A549 (cell line): ENCODE data around the gene ARFIP1. TPM values are rescaled to one million over a fixed set of nuclear protein-coding genes. Genes with fewer than 3 reads are reported as not detected.

Source experiments
- ATAC-seq, 2 experiments: fragments of 200-7000 bp in 1 of 2; fragments of >200 bp in 1 of 2; cut with Nextera tagmentation in 1 of 2; cut with Tn5 transposase in 1 of 2; 3 replicates each; pipeline versions ENCODE4 v1.8.0 to v1.9.1; 2018 to 2020; ENCODE audit warnings: mild to moderate bottlenecking in 1 of 2, moderate library complexity in 1 of 2
- CTCF ChIA-PET: fragments of 300-600 bp; sonication (Branson Sonifier 250); formaldehyde crosslinking; extraction: SDS; loops from one replicate; lab custom pipeline; 2021; ENCODE audit warnings: antibody characterized with exemption, inconsistent platforms; lab: Yijun Ruan, JAX
- POLR2A ChIA-PET: fragments of 350-600 bp; formaldehyde crosslinking; extraction: SDS; loops from one replicate; lab custom pipeline; 2021; ENCODE audit warnings: antibody characterized with exemption, inconsistent platforms; lab: Yijun Ruan, JAX
- DNase-seq, 2 experiments: peaks; one replicate each; pipeline versions ENCODE4 v3.0.0 to v3.0.0-alpha.2; 2011 to 2016; ENCODE audit warnings: low read depth in 1 of 2, low spot score in 1 of 2
- FAIRE-seq: peaks from 2 replicates; lab custom pipeline; 2011; peaks lifted over from hg19 to GRCh38; lab: Jason Lieb, UNC
- H3K27ac ChIP-seq, 2 experiments: fragments of >200 bp; sonication (Bioruptor Twin); formaldehyde crosslinking; 3 replicates each; pipeline ENCODE4 v1.5.1; 2016 to 2017
- H3K4me1 ChIP-seq: fragments of >200 bp; sonication (Bioruptor Twin); formaldehyde crosslinking; 3 replicates; pipeline ENCODE4 v1.6.1; 2016
- H3K4me2 ChIP-seq: fragments of >200 bp; sonication (Bioruptor Twin); formaldehyde crosslinking; 3 replicates; pipeline ENCODE4 v1.6.1; 2016
- H3K4me3 ChIP-seq: fragments of >200 bp; sonication (Bioruptor Twin); formaldehyde crosslinking; 3 replicates; pipeline ENCODE4 v1.5.1; 2016
- H3K9me3 ChIP-seq: fragments of >200 bp; sonication (Bioruptor Twin); formaldehyde crosslinking; 3 replicates; pipeline ENCODE4 v1.6.1; 2016
- ATOH8 ChIP-seq: fragments of 250-450 bp; sonication (Bioruptor Pico); IDR thresholded peaks from 2 replicates; pipeline ENCODE4 v1.5.0; 2020; ENCODE audit warnings: low read depth, mild to moderate bottlenecking, moderate library complexity
- BHLHE40 ChIP-seq: IDR thresholded peaks from 2 replicates; pipeline ENCODE4 v1.6.1; 2012; ENCODE audit warnings: low read depth, low read length, inconsistent platforms
- CTCF ChIP-seq: fragments of >200 bp; sonication (Bioruptor Twin); formaldehyde crosslinking; IDR thresholded peaks from 3 replicates; pipeline ENCODE4 v1.5.1; 2016
- ELK1 ChIP-seq: fragments of 150-350 bp; IDR thresholded peaks from 2 replicates; pipeline ENCODE4 v1.6.1; 2014; ENCODE audit warnings: low read depth, mild to moderate bottlenecking, low read length
- FOSB ChIP-seq: fragments of 250-450 bp; sonication (Bioruptor Pico); IDR thresholded peaks from 2 replicates; pipeline ENCODE4 v1.5.0; 2020; ENCODE audit warnings: mild to moderate bottlenecking, moderate library complexity
- FOSL2 ChIP-seq, 2 experiments: fragments of 450-650 bp in 1 of 2; fragments of >200 bp in 1 of 2; sonication (Bioruptor Twin) in 1 of 2; formaldehyde crosslinking; IDR thresholded peaks; 2 replicates each; pipeline versions ENCODE4 v1.5.0 to v1.6.1; 2016 to 2020; ENCODE audit warnings: mild to moderate bottlenecking in 1 of 2, moderate library complexity in 1 of 2
- FOXS1 ChIP-seq: fragments of 250-450 bp; sonication (Bioruptor Pico); IDR thresholded peaks from 2 replicates; pipeline ENCODE4 v1.5.0; 2020; ENCODE audit warnings: mild to moderate bottlenecking, moderate library complexity
- GATA3 ChIP-seq: IDR thresholded peaks from 2 replicates; pipeline ENCODE4 v1.6.1; 2012; ENCODE audit warnings: borderline replicate concordance
- HDAC2 ChIP-seq: fragments of 200-600 bp; sonication (generic); IDR thresholded peaks from 2 replicates; pipeline ENCODE4 v1.6.1; 2016
- HES2 ChIP-seq: fragments of >200 bp; sonication (Bioruptor Twin); formaldehyde crosslinking; IDR thresholded peaks from 2 replicates; pipeline ENCODE4 v1.6.1; 2016
- HEYL ChIP-seq: fragments of 250-450 bp; sonication (Bioruptor Pico); IDR thresholded peaks from 2 replicates; pipeline ENCODE4 v1.8.0; 2021; ENCODE audit warnings: mild to moderate bottlenecking, moderate library complexity
- HOXA7 ChIP-seq: fragments of 250-450 bp; sonication (Bioruptor Pico); IDR thresholded peaks from 2 replicates; pipeline ENCODE4 v1.5.0; 2020; ENCODE audit warnings: mild to moderate bottlenecking, moderate library complexity
- HOXB13 ChIP-seq: fragments of 250-450 bp; sonication (Bioruptor Pico); IDR thresholded peaks from 2 replicates; pipeline ENCODE4 v1.5.0; 2020; ENCODE audit warnings: low read depth, mild to moderate bottlenecking, moderate library complexity
- HOXB5 ChIP-seq: fragments of 250-450 bp; sonication (Bioruptor Pico); IDR thresholded peaks from 2 replicates; pipeline ENCODE4 v1.5.0; 2020; ENCODE audit warnings: mild to moderate bottlenecking, moderate library complexity
- JUN ChIP-seq, 2 experiments: fragments of >200 bp; sonication (Bioruptor Twin); formaldehyde crosslinking; IDR thresholded peaks; 2 replicates in 1 of 2; 3 replicates in 1 of 2; pipeline ENCODE4 v1.6.1; 2016 to 2017
- KDM1A ChIP-seq: fragments of 200-600 bp; sonication (generic); IDR thresholded peaks from 2 replicates; pipeline ENCODE4 v1.6.1; 2016; ENCODE audit warnings: low read depth, mild to moderate bottlenecking
- MAX ChIP-seq: IDR thresholded peaks from 2 replicates; pipeline ENCODE4 v1.6.1; 2012
- MAZ ChIP-seq: fragments of 150-350 bp; IDR thresholded peaks from 2 replicates; pipeline ENCODE4 v1.6.1; 2014; ENCODE audit warnings: antibody characterized with exemption, low read depth, low read length, borderline replicate concordance
- MYC ChIP-seq: IDR thresholded peaks from 2 replicates; pipeline ENCODE4 v1.6.1; 2012; ENCODE audit warnings: mild to moderate bottlenecking, inconsistent platforms, low read length, improper control_type of control experiment, borderline replicate concordance
- RARB ChIP-seq: fragments of 250-450 bp; sonication (Bioruptor Pico); IDR thresholded peaks from 2 replicates; pipeline ENCODE4 v1.8.0; 2021; ENCODE audit warnings: mild to moderate bottlenecking, moderate library complexity
- ZFP36 ChIP-seq: fragments of 450-650 bp; IDR thresholded peaks from 2 replicates; pipeline ENCODE4 v1.6.1; 2014; ENCODE audit warnings: borderline replicate concordance; ENCODE audit not compliant: partially characterized antibody
- ZNF302 ChIP-seq: fragments of 250-450 bp; sonication (Bioruptor Pico); IDR thresholded peaks from 2 replicates; pipeline ENCODE4 v1.9.0; 2021; ENCODE audit warnings: inconsistent platforms, mild to moderate bottlenecking, moderate library complexity
- WGBS: methylation state at CpG from one replicate; pipeline ENCODE4 v1.1.6; 2017; ENCODE audit errors: missing lambda C conversion rate; 5-methylcytosine and 5-hydroxymethylcytosine counted together
- polyA plus RNA-seq, 4 experiments: library from polyadenylated mRNA; depleted of rRNA in 3 of 4; stranded (reverse); fragments of >200 nt; fragmentation: RNase III in 1 of 4; extraction: RNeasy Plus Mini Kit Qiagen cat#74134 plus additional on column Dnase treatment in 1 of 4; gene quantifications; 2 replicates in 3 of 4; 3 replicates in 1 of 4; pipeline ENCODE4 v1.2.3, GENCODE V29; 2011 to 2017

The ARFIP1 gene
- polyA plus RNA-seq, 2 of the 4 experiments (the other 2 are of a cell fraction) = 17.1 to 39.2 TPM

GRCh38 chr4:152960082-152960481 is 180.3 kb downstream of the ARFIP1 start:
- H3K4me2 ChIP-seq = no peak overlapping the region
- no peak overlapping the region for H3K27ac ChIP-seq
- H3K4me1 ChIP-seq = peaks cover 19% of the 10 kb centered on the region
- no peak for DNase-seq
- H3K4me3 ChIP-seq = no peak overlapping the region
- TF ChIP-seq KDM1A = no peak
- TF ChIP-seq BHLHE40 = no peak
- no peak for TF ChIP-seq MAZ
- no peak for TF ChIP-seq FOSL2 (IDR thresholded peaks at IDR 0.05)
- TF ChIP-seq FOSL2 (CRISPR knock-in tag; IDR thresholded peaks at IDR 0.05) = no peak
- TF ChIP-seq HOXB13 (CRISPR knock-in tag) = no peak
- no peak for TF ChIP-seq HDAC2
- TF ChIP-seq FOSB = no peak
- no peak for TF ChIP-seq RARB (CRISPR knock-in tag)
- no peak for TF ChIP-seq ELK1
- TF ChIP-seq FOXS1 = no peak
- no peak for TF ChIP-seq MAX
- no peak for TF ChIP-seq JUN (IDR thresholded peaks at IDR 0.05)
- TF ChIP-seq HOXB5 (CRISPR knock-in tag) = no peak
- no peak for TF ChIP-seq ZNF302 (CRISPR knock-in tag)
- no peak for TF ChIP-seq CTCF
- TF ChIP-seq ATOH8 = no peak
- TF ChIP-seq GATA3 = no peak
- no peak for TF ChIP-seq ZFP36
- no peak for TF ChIP-seq HES2
- TF ChIP-seq, all 56 proteins: peak for 0
- no peak for FAIRE-seq
- CTCF ChIA-PET = no interaction called here
- WGBS = 88% methylated on average over 3 of the region's 3 CpGs
- no peaks in the 10 kb centered on the region for H3K9me3 ChIP-seq
- ATAC-seq = no peak
- POLR2A ChIA-PET = no interaction called here

GRCh38 chr4:152961014-152961772 is 181.4 kb downstream of the ARFIP1 start:
- Histone ChIP-seq H3K4me3 (no peak overlapping the region), H3K9me3 (no peaks in the 10 kb centered on the region), H3K27ac (no peak overlapping the region), H3K4me1 (peaks cover 17% of the 10 kb centered on the region), H3K4me2 (no peak overlapping the region)
- TF ChIP-seq HOXA7 (CRISPR knock-in tag) = no peak
- no peak for TF ChIP-seq MYC
- no peak for TF ChIP-seq HEYL (CRISPR knock-in tag)
- no peak for TF ChIP-seq CTCF
- no peak for TF ChIP-seq ZFP36
- POLR2A ChIA-PET = no interaction called here
- CTCF ChIA-PET = interaction anchor here (0.8 kb wide), 1 partner anchor 122 kb away, joined by 3 read pairs; no protein-coding TSS in a partner anchor
- FAIRE-seq (no peak), ATAC-seq (no peak), DNase-seq (no peak)
- 90% methylated on average over 14 of the region's 14 CpGs for WGBS
